ENCODE measurements around the gene ZBTB7C. TPM values are rescaled to one million over a fixed set of nuclear protein-coding genes. Genes with fewer than 3 reads are reported as not detected.

The ZBTB7C gene
- total and polyA plus RNA-seq, 4 donors = 3.2 to 10.9 (median 3.7) TPM

GRCh38 chr18:48068916-48069445, 340.2 kb downstream of the ZBTB7C start:
- Histone ChIP-seq H3K36me3 (ENCODE audit: control insufficient read depth in 4 of 4, insufficient read depth in 4 of 4, low read length in 4 of 4) (no peaks in the 10 kb centered on the region), H3K9ac (ENCODE audit: insufficient read depth in 1 of 2, low read length in 2 of 2) (no peak overlapping the region), H3K27me3 (ENCODE audit: control insufficient read depth in 3 of 3, insufficient read depth in 3 of 3, low read length in 2 of 3) (no peaks in the 10 kb centered on the region), H3K27ac (ENCODE audit: low read depth in 1 of 2, low read length in 1 of 2) (no peak overlapping the region), H3K4me3 (no peak overlapping the region), H3K4me1 (ENCODE audit: control insufficient read depth in 5 of 5, insufficient read depth in 5 of 5, low read length in 5 of 5) (peaks cover 0 to 8% (median 2%) of the 10 kb centered on the region in 5 donors), H3K9me3 (ENCODE audit: control insufficient read depth in 4 of 4, insufficient read depth in 3 of 4, low read length in 3 of 4) (peaks cover 0 to 2% (median 0%) of the 10 kb centered on the region in 4 donors)
- no peak for DNase-seq
- no peak for ATAC-seq (ENCODE audit: insufficient read depth, low FRiP score)
- no peak for TF ChIP-seq CTCF (IDR thresholded peaks at IDR 0.05; ENCODE audit: control extremely low read depth, extremely low read depth)
- WGBS, 2 donors = 95 to 96% methylated on average over 11 of the region's 11 CpGs

- no peak for TF ChIP-seq CTCF (IDR thresholded peaks at IDR 0.05; ENCODE audit: control extremely low read depth, extremely low read depth)
- Histone ChIP-seq H3K9ac (ENCODE audit: insufficient read depth in 1 of 2, low read length in 2 of 2) (no peak overlapping the region), H3K9me3 (ENCODE audit: control insufficient read depth in 4 of 4, insufficient read depth in 3 of 4, low read length in 3 of 4) (peaks cover 0 to 2% (median 0%) of the 10 kb centered on the region in 4 donors), H3K4me3 (no peak overlapping the region), H3K36me3 (ENCODE audit: control insufficient read depth in 4 of 4, insufficient read depth in 4 of 4, low read length in 4 of 4) (no peaks in the 10 kb centered on the region), H3K27me3 (ENCODE audit: control insufficient read depth in 3 of 3, insufficient read depth in 3 of 3, low read length in 2 of 3) (no peaks in the 10 kb centered on the region), H3K4me1 (ENCODE audit: control insufficient read depth in 5 of 5, insufficient read depth in 5 of 5, low read length in 5 of 5) (peaks cover 0 to 8% (median 0%) of the 10 kb centered on the region in 5 donors), H3K27ac (ENCODE audit: low read depth in 1 of 2, low read length in 1 of 2) (no peak overlapping the region)
- ATAC-seq (ENCODE audit: insufficient read depth, low FRiP score) (no peak), DNase-seq (no peak)
- 71 to 80% methylated on average over 4 of the region's 4 CpGs for WGBS, 2 donors
Measured at GRCh38 chr18:48066225-48066652, 342.9 kb downstream of the ZBTB7C start.

GRCh38 chr18:48065601-48065995, 343.6 kb downstream of the ZBTB7C start:
- no peak for DNase-seq
- peaks cover 0 to 8% (median 0%) of the 10 kb centered on the region in 5 donors for H3K4me1 ChIP-seq (ENCODE audit: control insufficient read depth in 5 of 5, insufficient read depth in 5 of 5, low read length in 5 of 5)
- ATAC-seq (ENCODE audit: insufficient read depth, low FRiP score) = no peak
- no peak overlapping the region for H3K27ac ChIP-seq (ENCODE audit: low read depth in 1 of 2, low read length in 1 of 2)
- H3K9ac ChIP-seq (ENCODE audit: insufficient read depth in 1 of 2, low read length in 2 of 2) = no peak overlapping the region
- H3K9me3 ChIP-seq (ENCODE audit: control insufficient read depth in 4 of 4, insufficient read depth in 3 of 4, low read length in 3 of 4) = peaks cover 0 to 2% (median 0%) of the 10 kb centered on the region in 4 donors
- no peaks in the 10 kb centered on the region for H3K27me3 ChIP-seq (ENCODE audit: control insufficient read depth in 3 of 3, insufficient read depth in 3 of 3, low read length in 2 of 3)
- 80 to 83% methylated on average over 3 of the region's 3 CpGs for WGBS, 2 donors
- no peak overlapping the region for H3K4me3 ChIP-seq
- H3K36me3 ChIP-seq (ENCODE audit: control insufficient read depth in 4 of 4, insufficient read depth in 4 of 4, low read length in 4 of 4) = no peaks in the 10 kb centered on the region
- no peak for TF ChIP-seq CTCF (IDR thresholded peaks at IDR 0.05; ENCODE audit: control extremely low read depth, extremely low read depth)

Data from lung (tissue), 12 donors.